ENCODE results near the gene CTDSP2.
"Not testable (repeated sequence)": the region's sequence is repeated elsewhere in the genome, so short reads cannot be mapped to it uniquely, and the experiment has no call there.

Gene CTDSP2

GRCh38 chr12:57832966-57833365, 13.6 kb downstream of the CTDSP2 start:
- DNase-seq: no peak

GRCh38 chr12:57830393-57830792, 16.1 kb downstream of the CTDSP2 start:
- no peak for DNase-seq

- no peak for DNase-seq
Measured at GRCh38 chr12:57829025-57829777, 17.3 kb downstream of the CTDSP2 start.

GRCh38 chr12:57826966-57827365, 19.6 kb downstream of the CTDSP2 start:
- DNase-seq: no peak

- DNase-seq: no peak
Measured at GRCh38 chr12:57826400-57826799, 20.1 kb downstream of the CTDSP2 start.

- no peak for DNase-seq
Measured at GRCh38 chr12:57825451-57825850, 21.1 kb downstream of the CTDSP2 start.

- DNase-seq: no peak
Measured at GRCh38 chr12:57823908-57824640, 22.5 kb downstream of the CTDSP2 start.

- no peak for DNase-seq
Measured at GRCh38 chr12:57823131-57823907, 23.2 kb downstream of the CTDSP2 start.

GRCh38 chr12:57822392-57823130, 24.0 kb downstream of the CTDSP2 start:
- no peak for DNase-seq

- no peak for DNase-seq
Measured at GRCh38 chr12:57821474-57822214, 24.9 kb downstream of the CTDSP2 start.

GRCh38 chr12:57821015-57821414, 25.5 kb downstream of the CTDSP2 start:
- DNase-seq: not testable (repeated sequence)

GRCh38 chr12:57820119-57820518, 26.4 kb downstream of the CTDSP2 start:
- DNase-seq: not testable (repeated sequence)

GRCh38 chr12:57817990-57818331, 28.6 kb downstream of the CTDSP2 start:
- DNase-seq: not testable (repeated sequence)

GRCh38 chr12:57817261-57817989, 29.1 kb downstream of the CTDSP2 start:
- DNase-seq: no peak

- DNase-seq: no peak
Measured at GRCh38 chr12:57816855-57817151, 29.7 kb downstream of the CTDSP2 start.

- DNase-seq: no peak
Measured at GRCh38 chr12:57816001-57816854, 30.3 kb downstream of the CTDSP2 start.

GRCh38 chr12:57815177-57816000, 31.1 kb downstream of the CTDSP2 start:
- DNase-seq: no peak

GRCh38 chr12:57813971-57814772, 32.4 kb downstream of the CTDSP2 start:
- no peak for DNase-seq
